HepG2 (cell line): Measurements from ENCODE around the gene VPS52. TPM values are rescaled to one million over a fixed set of nuclear protein-coding genes. Genes with fewer than 3 reads are reported as not detected.
A peak's percentile ranks its signal among the peaks of the same experiment; 100 is the strongest.

Experiments used
- ATAD3A ChIP-seq: sonication (generic); formaldehyde crosslinking; IDR thresholded peaks from 2 replicates; pipeline ENCODE4 v1.4.0; 2020; ENCODE audit warnings: missing genetic modification reagents
- BHLHE40 ChIP-seq: IDR thresholded peaks from 2 replicates; pipeline ENCODE4 v1.6.1; 2011; ENCODE audit warnings: low read length, improper control_type of control experiment
- CBX5 ChIP-seq: sonication (generic); formaldehyde crosslinking; IDR thresholded peaks from 2 replicates; pipeline ENCODE4 v1.4.0; 2020; ENCODE audit warnings: missing genetic modification reagents, borderline replicate concordance
- CHD4 ChIP-seq: fragments of 200-600 bp; sonication (generic); IDR thresholded peaks from 2 replicates; pipeline ENCODE4 v1.7.0; 2017; ENCODE audit warnings: mild to moderate bottlenecking, low read length, borderline replicate concordance
- DMAP1 ChIP-seq: IDR thresholded peaks from 2 replicates; pipeline ENCODE4 v1.6.1; 2016
- KLF6 ChIP-seq: IDR thresholded peaks from 2 replicates; pipeline ENCODE4 v1.8.0; 2016; ENCODE audit warnings: missing biosample characterization, missing genetic modification reagents
- MEIS2 ChIP-seq: sonication (generic); formaldehyde crosslinking; IDR thresholded peaks from 2 replicates; pipeline ENCODE4 v1.9.0; 2021; ENCODE audit warnings: mild to moderate bottlenecking, missing genetic modification reagents
- MTA3 ChIP-seq: sonication (generic); formaldehyde crosslinking; IDR thresholded peaks from 2 replicates; pipeline ENCODE4 v1.4.0; 2020; ENCODE audit warnings: missing genetic modification reagents
- NFE2L1 ChIP-seq: sonication (generic); formaldehyde crosslinking; IDR thresholded peaks from 2 replicates; pipeline ENCODE4 v1.4.0; 2020; ENCODE audit warnings: missing genetic modification reagents, mild to moderate bottlenecking, borderline replicate concordance
- REPIN1 ChIP-seq: sonication (generic); formaldehyde crosslinking; IDR thresholded peaks from 2 replicates; pipeline ENCODE4 v1.8.0; 2022; ENCODE audit warnings: missing genetic modification reagents, low read depth, mild to moderate bottlenecking, borderline replicate concordance
- RFXANK ChIP-seq: IDR thresholded peaks from 2 replicates; pipeline ENCODE4 v1.6.1; 2016
- ZEB1 ChIP-seq: IDR thresholded peaks from 2 replicates; pipeline ENCODE4 v1.6.1; 2012; ENCODE audit warnings: mild to moderate bottlenecking, low read depth, inconsistent platforms; ENCODE audit not compliant: insufficient replicate concordance
- polyA plus RNA-seq, 8 experiments: library from polyadenylated mRNA; depleted of rRNA in 3 of 8; stranded (reverse) in 7 of 8; unstranded in 1 of 8; fragments of >200 nt; fragmentation: Illumina TruSeq in 4 of 8; extraction: Trizol in 4 of 8; gene quantifications; 2 replicates each; pipeline versions ENCODE4 v1.2.1 to v1.2.3, GENCODE V29; 2011 to 2016; ENCODE audit warnings: low read depth in 4 of 8, missing spikeins in 1 of 8, mixed read lengths in 1 of 8; ENCODE audit not compliant: insufficient read depth in 1 of 8
- total RNA-seq, 5 experiments: library from RNA; depleted of rRNA; stranded (reverse); fragments of >200 nt; fragmentation: Illumina TruSeq; extraction: Trizol; gene quantifications; 2 replicates each; pipeline ENCODE4 v1.2.3, GENCODE V29; 2016; ENCODE audit warnings: low read depth in 1 of 5
- TF ChIP-seq, protein P1 (sequence below): sonication (generic); formaldehyde crosslinking; IDR thresholded peaks from 2 replicates; pipeline ENCODE4 v1.8.1; 2023; ENCODE audit warnings: mild to moderate bottlenecking, missing genetic modification reagents
- TF ChIP-seq, protein P2 (sequence below), 2 experiments: fragments of 450-650 bp in 1 of 2; sonication (generic) in 1 of 2; formaldehyde crosslinking in 1 of 2; IDR thresholded peaks; 2 replicates each; pipeline versions ENCODE4 v1.6.1 to v1.8.0; 2016 to 2022; ENCODE audit warnings: antibody characterized with exemption in 1 of 2, mild to moderate bottlenecking in 1 of 2, missing genetic modification reagents in 1 of 2
- TF ChIP-seq, protein P3 (sequence below): sonication (generic); formaldehyde crosslinking; IDR thresholded peaks from 2 replicates; pipeline ENCODE4 v1.9.0; 2021; ENCODE audit warnings: missing genetic modification reagents, borderline replicate concordance

Gene VPS52
- total and polyA plus RNA-seq, 2 of the 13 experiments (the other 11 are each of a cell fraction or from before 2014, with no cell fraction given): 48.9 to 85.5 TPM

GRCh38 chr6:33289784-33290315 lies 18.2 kb upstream of the VPS52 start (continued):
- TF ChIP-seq, protein P1, sequence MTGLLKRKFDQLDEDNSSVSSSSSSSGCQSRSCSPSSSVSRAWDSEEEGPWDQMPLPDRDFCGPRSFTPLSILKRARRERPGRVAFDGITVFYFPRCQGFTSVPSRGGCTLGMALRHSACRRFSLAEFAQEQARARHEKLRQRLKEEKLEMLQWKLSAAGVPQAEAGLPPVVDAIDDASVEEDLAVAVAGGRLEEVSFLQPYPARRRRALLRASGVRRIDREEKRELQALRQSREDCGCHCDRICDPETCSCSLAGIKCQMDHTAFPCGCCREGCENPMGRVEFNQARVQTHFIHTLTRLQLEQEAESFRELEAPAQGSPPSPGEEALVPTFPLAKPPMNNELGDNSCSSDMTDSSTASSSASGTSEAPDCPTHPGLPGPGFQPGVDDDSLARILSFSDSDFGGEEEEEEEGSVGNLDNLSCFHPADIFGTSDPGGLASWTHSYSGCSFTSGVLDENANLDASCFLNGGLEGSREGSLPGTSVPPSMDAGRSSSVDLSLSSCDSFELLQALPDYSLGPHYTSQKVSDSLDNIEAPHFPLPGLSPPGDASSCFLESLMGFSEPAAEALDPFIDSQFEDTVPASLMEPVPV (CRISPR knock-in tag): no peak
- no peak for TF ChIP-seq ATAD3A (CRISPR knock-in tag)
- no peak for TF ChIP-seq CHD4
- TF ChIP-seq MTA3 (CRISPR knock-in tag): no peak
- 0 out of 2 replicates have a peak, but pooled peaks have one; percentile 33 for TF ChIP-seq CBX5 (CRISPR knock-in tag)
- TF ChIP-seq, protein P2, sequence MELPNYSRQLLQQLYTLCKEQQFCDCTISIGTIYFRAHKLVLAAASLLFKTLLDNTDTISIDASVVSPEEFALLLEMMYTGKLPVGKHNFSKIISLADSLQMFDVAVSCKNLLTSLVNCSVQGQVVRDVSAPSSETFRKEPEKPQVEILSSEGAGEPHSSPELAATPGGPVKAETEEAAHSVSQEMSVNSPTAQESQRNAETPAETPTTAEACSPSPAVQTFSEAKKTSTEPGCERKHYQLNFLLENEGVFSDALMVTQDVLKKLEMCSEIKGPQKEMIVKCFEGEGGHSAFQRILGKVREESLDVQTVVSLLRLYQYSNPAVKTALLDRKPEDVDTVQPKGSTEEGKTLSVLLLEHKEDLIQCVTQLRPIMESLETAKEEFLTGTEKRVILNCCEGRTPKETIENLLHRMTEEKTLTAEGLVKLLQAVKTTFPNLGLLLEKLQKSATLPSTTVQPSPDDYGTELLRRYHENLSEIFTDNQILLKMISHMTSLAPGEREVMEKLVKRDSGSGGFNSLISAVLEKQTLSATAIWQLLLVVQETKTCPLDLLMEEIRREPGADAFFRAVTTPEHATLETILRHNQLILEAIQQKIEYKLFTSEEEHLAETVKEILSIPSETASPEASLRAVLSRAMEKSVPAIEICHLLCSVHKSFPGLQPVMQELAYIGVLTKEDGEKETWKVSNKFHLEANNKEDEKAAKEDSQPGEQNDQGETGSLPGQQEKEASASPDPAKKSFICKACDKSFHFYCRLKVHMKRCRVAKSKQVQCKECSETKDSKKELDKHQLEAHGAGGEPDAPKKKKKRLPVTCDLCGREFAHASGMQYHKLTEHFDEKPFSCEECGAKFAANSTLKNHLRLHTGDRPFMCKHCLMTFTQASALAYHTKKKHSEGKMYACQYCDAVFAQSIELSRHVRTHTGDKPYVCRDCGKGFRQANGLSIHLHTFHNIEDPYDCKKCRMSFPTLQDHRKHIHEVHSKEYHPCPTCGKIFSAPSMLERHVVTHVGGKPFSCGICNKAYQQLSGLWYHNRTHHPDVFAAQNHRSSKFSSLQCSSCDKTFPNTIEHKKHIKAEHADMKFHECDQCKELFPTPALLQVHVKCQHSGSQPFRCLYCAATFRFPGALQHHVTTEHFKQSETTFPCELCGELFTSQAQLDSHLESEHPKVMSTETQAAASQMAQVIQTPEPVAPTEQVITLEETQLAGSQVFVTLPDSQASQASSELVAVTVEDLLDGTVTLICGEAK (IDR thresholded peaks at IDR 0.05): no peak
- TF ChIP-seq, protein P2 (CRISPR knock-in tag; IDR thresholded peaks at IDR 0.05): no peak
- no peak for TF ChIP-seq REPIN1
- TF ChIP-seq, protein P3, sequence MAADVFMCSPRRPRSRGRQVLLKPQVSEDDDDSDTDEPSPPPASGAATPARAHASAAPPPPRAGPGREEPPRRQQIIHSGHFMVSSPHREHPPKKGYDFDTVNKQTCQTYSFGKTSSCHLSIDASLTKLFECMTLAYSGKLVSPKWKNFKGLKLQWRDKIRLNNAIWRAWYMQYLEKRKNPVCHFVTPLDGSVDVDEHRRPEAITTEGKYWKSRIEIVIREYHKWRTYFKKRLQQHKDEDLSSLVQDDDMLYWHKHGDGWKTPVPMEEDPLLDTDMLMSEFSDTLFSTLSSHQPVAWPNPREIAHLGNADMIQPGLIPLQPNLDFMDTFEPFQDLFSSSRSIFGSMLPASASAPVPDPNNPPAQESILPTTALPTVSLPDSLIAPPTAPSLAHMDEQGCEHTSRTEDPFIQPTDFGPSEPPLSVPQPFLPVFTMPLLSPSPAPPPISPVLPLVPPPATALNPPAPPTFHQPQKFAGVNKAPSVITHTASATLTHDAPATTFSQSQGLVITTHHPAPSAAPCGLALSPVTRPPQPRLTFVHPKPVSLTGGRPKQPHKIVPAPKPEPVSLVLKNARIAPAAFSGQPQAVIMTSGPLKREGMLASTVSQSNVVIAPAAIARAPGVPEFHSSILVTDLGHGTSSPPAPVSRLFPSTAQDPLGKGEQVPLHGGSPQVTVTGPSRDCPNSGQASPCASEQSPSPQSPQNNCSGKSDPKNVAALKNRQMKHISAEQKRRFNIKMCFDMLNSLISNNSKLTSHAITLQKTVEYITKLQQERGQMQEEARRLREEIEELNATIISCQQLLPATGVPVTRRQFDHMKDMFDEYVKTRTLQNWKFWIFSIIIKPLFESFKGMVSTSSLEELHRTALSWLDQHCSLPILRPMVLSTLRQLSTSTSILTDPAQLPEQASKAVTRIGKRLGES (CRISPR knock-in tag): no peak
- TF ChIP-seq KLF6 (CRISPR knock-in tag): no peak
- no peak for TF ChIP-seq ZEB1
- TF ChIP-seq DMAP1 (CRISPR knock-in tag): 0 out of 2 replicates have a peak, but pooled peaks have one; percentile 1
- TF ChIP-seq MEIS2 (CRISPR knock-in tag): no peak
- no peak for TF ChIP-seq RFXANK (CRISPR knock-in tag)
- no peak for TF ChIP-seq BHLHE40
- TF ChIP-seq NFE2L1 (CRISPR knock-in tag): no peak
